Measurements from ENCODE around the gene RCN1.

DNA sequence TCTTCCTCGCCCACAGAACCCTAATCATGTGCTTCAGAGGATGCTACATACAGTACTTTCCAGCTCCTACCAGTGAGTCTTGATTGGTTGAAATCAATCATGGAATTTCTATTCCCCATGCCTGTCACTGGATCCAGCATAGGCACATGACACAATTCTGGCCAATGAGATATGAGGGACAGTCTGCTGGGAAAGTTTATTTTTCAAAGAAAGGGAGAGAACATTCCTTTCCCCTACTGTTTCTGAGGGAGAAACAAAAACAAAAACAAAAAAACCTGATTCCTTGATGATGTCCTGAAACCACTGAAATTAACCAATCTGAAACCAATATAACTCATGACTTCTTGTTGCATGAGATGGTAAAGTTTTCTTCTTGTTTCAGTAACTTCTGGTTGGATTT lies 3.3 kb upstream of the RCN1 start:
- TF ChIP-seq, protein P1, sequence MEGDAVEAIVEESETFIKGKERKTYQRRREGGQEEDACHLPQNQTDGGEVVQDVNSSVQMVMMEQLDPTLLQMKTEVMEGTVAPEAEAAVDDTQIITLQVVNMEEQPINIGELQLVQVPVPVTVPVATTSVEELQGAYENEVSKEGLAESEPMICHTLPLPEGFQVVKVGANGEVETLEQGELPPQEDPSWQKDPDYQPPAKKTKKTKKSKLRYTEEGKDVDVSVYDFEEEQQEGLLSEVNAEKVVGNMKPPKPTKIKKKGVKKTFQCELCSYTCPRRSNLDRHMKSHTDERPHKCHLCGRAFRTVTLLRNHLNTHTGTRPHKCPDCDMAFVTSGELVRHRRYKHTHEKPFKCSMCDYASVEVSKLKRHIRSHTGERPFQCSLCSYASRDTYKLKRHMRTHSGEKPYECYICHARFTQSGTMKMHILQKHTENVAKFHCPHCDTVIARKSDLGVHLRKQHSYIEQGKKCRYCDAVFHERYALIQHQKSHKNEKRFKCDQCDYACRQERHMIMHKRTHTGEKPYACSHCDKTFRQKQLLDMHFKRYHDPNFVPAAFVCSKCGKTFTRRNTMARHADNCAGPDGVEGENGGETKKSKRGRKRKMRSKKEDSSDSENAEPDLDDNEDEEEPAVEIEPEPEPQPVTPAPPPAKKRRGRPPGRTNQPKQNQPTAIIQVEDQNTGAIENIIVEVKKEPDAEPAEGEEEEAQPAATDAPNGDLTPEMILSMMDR (IDR thresholded peaks at IDR 0.05), result no peak
- no peak for TF ChIP-seq POLR2A (IDR thresholded peaks at IDR 0.05)

All from right lobe of liver (tissue), 4 donors.